Transverse colon (tissue), 4 donors: ENCODE measurements around the gene PDZRN3.

Source experiments
- CTCF ChIP-seq, 5 experiments: fragments of 200-600 bp in 3 of 5; fragments of 450-650 bp in 2 of 5; sonication (generic) in 3 of 5; IDR thresholded peaks; 1 replicate in 2 of 5; 2 replicates in 3 of 5; pipeline ENCODE4 v1.5.1; 2016 to 2017; ENCODE audit warnings: antibody characterized with exemption in 5 of 5, inconsistent platforms in 3 of 5, mild to moderate bottlenecking in 2 of 5, moderate library complexity in 1 of 5
- POLR2A ChIP-seq: fragments of 450-650 bp; IDR thresholded peaks from one replicate; pipeline ENCODE4 v1.6.1; 2016; ENCODE audit warnings: antibody characterized with exemption, mild to moderate bottlenecking, moderate library complexity
- POLR2AphosphoS5 ChIP-seq, 3 donors: sonication (generic); formaldehyde crosslinking; IDR thresholded peaks; one replicate each; pipeline ENCODE4 v1.6.1; 2016; ENCODE audit warnings: antibody characterized with exemption in 3 of 3

- TF ChIP-seq CTCF (IDR thresholded peaks at IDR 0.05) = no peak
- TF ChIP-seq POLR2AphosphoS5 (IDR thresholded peaks at IDR 0.05) = no peak
- no peak for TF ChIP-seq POLR2A
Measured at GRCh38 chr3:73471986-73472787, 152.6 kb downstream of the PDZRN3 start.
